GM21825 (cell line): ENCODE data around the gene ABLIM1.

ENCODE experiments used
- ATAC-seq: cut with Tn5 transposase; IDR thresholded peaks from one replicate; pipeline ENCODE4 v1.9.1; 2021; ENCODE audit warnings: mild to moderate bottlenecking, moderate library complexity; ENCODE audit not compliant: unreplicated experiment

The ABLIM1 gene

DNA sequence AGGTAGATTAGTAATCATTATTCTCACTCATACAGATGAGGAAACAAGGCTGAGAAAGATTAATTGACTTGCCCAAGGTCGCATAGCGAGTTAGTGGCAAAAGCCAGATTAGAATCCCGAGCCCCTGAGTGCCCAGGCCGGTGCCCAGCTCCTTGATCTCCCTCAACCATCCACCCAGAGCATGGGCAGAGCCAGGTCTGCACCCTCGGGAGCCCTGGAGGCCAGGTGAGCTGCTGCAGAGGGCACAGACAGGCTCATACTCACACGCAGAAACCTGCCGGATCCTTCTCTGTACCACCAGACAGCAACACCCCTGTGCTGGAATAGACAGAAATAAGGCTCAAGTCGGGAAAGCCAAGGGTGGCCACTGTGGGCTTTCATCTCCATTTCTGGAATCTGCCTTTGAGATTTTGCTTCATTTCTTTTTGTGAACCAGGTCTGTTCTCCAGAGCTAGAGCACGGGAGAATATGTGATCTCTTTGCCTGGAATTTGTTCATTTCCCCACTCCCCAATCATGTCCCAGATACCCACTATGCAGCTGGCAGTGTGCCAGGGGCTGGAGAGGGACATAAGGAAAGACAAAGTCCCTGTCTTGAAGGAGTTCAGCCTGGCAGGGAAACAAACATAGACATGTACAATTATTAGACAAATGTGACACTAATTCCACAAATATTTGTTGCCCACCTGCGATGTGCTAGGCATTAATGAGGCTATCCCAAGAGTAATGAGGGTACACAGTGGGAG, 259.3 kb downstream of the ABLIM1 start:
- ATAC-seq: no peak

GRCh38 chr10:114397651-114398145, 260.4 kb downstream of the ABLIM1 start:
- ATAC-seq: no peak

DNA sequence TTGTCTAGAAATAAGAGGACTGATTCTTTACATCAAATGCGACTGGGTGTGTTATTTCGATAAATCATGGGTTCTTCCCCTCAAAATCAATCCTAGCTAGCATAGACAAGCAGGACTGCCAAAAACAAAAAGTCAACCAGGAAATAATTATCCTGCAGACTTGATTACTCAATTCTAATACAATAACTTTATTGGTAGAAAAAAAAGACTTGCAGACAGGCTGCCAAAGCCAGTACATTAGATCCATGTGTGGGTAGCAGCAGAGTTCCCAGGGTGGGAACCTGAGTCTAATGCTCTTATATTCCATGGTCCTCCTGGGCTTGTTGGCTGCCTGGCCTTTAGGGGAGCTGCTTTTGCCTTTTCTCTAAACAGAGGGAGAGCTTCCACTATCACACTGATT, 261.6 kb downstream of the ABLIM1 start:
- no peak for ATAC-seq

DNA sequence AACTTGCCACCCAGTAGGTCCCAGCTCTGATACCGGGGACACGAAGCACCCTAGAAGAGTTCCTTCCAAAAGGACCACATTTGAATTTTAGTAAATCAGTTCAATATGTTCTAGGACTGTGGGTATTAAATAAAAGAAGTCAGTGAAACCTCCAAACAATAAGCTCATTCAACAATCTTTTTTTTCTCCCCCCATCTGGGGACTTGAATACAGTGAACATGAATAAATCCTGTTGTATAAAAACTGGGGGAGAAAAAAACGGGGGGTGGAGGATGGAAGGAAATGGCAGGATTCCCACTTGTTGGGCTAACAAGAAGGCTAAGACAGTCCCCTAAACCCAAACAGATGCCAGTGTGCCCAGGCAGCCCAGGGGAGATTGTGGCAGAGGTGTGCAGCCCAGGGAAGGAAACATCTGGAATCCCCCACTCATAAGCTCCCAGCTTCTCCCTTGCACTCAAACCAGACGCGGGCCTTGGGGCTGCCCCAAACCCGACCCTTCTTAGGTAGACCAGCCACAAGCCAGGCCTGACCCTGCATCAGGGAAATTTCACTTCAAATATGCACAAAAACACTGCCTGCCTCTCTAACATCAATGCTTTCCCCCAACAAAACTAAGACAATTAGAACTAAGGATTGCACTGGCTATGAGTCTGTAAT, 262.6 kb downstream of the ABLIM1 start:
- no peak for ATAC-seq

- ATAC-seq: no peak
These were observed 263.5 kb downstream of the ABLIM1 start for GRCh38 chr10:114394531-114394930.

DNA sequence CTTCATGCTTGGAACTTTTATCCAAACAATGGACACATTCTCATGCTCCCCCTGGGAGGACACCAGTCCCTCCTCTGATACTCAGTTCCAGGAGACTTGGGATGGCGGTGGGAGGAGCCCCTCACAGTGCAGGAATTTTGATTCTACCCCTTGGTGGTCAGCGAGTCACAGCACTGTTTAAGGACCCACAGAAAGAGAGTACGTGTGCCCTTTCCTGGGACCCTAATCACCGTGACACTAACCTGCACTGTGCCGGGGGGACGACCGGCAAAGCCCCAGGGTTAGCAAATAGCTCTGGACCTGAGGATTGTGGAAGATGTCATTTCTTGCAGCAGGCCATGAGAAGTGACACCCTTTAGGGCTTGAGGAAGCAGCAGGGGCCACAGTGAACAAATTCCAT, 264.2 kb downstream of the ABLIM1 start:
- no peak for ATAC-seq

- ATAC-seq: no peak
These were observed 264.6 kb downstream of the ABLIM1 start for GRCh38 chr10:114393482-114393881.

DNA sequence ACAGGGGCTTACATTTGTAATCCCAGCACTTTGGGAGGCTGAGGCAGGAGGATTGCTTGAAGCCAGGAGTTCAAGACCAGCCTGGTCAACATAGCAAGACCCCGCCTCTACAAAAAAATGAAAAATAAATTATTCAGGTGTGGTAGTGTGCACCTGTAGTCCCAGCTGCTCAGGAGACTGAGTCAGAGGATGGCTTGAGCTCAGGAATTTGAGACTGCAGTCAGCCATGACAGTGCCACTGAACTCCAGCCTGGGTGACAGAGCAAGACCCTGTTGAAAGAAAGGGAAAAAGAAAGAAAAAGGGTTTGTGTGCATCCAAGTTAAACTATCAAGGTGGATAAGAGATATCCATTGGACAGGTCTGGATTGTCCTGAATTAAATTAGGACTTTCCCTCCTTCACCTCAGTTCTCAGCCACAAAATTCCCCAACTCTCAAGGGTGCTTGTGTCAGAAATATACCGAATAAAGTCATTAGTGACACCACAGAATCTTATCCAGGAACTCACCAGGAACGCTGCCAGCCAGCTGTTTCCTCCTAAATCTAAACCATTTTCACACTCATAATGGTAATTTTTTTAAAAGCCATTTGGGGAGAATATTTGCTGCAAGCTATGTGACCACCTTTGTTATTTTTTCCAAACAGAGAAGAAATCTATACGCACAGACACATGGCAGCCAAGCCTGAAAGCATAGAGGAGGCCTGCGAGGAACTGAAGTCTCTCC, 265.8 kb downstream of the ABLIM1 start:
- no peak for ATAC-seq

DNA sequence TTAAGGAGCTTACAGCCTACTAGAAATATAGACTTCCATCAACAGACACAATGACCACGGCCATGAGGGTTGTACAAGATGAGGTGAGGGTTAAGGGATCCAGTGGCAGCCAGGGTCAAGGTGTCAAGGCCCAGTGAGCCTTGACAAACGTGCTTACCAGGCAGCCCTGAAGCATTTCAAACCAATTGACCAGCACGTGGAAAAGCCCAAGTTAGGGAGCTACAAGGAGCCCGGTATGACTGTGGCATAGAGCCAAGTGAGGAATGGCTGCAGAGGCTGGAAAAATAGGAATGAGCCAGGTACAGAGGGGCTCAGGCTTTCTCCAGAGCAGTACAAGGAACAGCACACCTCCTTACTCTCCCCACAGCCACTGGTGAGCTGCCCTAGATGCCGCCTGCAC, 266.5 kb downstream of the ABLIM1 start:
- no peak for ATAC-seq

DNA sequence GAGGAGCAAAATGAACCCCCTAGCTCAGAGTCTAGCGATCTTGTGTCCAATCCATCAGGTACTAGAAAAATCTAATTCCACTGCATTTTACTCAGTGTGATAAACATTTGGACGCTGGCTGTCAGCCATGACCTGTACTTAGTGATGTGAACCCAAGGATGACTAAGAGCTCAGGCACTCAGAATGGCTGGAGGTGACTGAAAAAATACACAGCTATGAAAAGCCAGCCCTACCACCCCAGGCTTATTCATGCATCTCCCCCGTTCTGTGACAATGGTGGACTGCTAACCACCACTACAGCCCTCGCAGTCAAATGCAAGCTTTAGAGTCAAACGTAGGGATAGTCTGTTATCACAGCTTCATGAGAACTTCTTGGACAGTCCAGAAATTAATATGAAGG, 268.6 kb downstream of the ABLIM1 start:
- ATAC-seq: no peak

DNA sequence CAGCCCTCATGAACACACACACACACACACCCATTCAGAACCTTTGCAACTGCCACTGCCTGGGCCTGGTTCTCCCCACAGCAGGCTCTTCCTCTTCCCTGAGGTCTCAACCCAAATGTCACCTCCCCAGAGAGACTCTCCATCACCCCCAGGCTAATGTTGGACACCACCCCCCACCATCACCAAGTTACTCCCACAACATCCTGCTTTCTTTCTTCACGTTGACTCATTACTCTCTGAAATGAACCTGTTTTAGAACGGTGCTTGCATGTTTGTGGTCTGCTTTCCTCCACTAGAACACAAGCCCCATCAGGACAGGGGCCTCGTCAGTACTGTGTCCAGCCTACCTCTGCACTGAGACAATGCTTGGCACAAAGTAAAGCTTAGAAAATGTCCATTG, 269.8 kb downstream of the ABLIM1 start:
- no peak for ATAC-seq

- no peak for ATAC-seq
These were observed 270.3 kb downstream of the ABLIM1 start for GRCh38 chr10:114387784-114388183.

- ATAC-seq: no peak
These were observed 271.6 kb downstream of the ABLIM1 start for GRCh38 chr10:114386452-114386851.

DNA sequence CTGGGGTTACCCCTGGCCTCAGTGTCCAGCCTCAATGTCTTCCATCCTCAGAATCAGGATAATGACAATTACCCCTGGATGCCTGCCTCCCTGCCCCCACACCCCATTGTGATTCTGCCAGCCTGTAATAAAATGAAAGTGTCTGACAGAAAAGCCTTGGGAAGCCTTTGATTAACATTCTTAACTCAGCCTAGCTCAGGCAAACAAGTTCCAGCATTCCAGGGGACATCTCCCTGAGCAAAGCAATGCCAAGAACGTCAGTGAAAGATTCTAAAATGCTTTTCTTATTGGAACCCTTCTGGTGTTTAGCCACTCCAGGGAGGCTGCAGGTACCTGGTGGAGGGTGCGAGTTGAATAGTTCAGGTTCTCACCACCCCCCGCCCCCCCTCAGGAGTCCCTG, 272.5 kb downstream of the ABLIM1 start:
- ATAC-seq: no peak

- no peak for ATAC-seq
These were observed 273.5 kb downstream of the ABLIM1 start for GRCh38 chr10:114384601-114385000.

GRCh38 chr10:114384181-114384580, 273.9 kb downstream of the ABLIM1 start:
- ATAC-seq: no peak
